Astrocyte (in vitro differentiated cells and primary cell): ENCODE measurements around the gene HSD17B3. TPM values are rescaled to one million over a fixed set of nuclear protein-coding genes. Genes with fewer than 3 reads are reported as not detected.

Experiments
- DNase-seq: peaks from one replicate; pipeline ENCODE4 v3.0.0-alpha.2; 2010; ENCODE audit warnings: low read depth
- FAIRE-seq: peaks from 2 replicates; lab custom pipeline; 2011; peaks lifted over from hg19 to GRCh38; lab: Jason Lieb, UNC
- H2AFZ ChIP-seq: 2 replicates; pipeline ENCODE4 v1.6.0; 2012; ENCODE audit warnings: low read depth, low read length, inconsistent platforms
- H3K27ac ChIP-seq: 2 replicates; pipeline ENCODE4 v1.5.1; 2011; ENCODE audit warnings: low read depth, low read length, inconsistent platforms
- H3K27me3 ChIP-seq: 2 replicates; pipeline ENCODE4 v1.6.0; 2011; ENCODE audit warnings: low read length, inconsistent platforms; ENCODE audit not compliant: insufficient read depth
- H3K36me3 ChIP-seq: 2 replicates; pipeline ENCODE4 v1.5.1; 2011; ENCODE audit warnings: low read length, inconsistent platforms; ENCODE audit not compliant: insufficient read depth
- H3K4me1 ChIP-seq: 2 replicates; pipeline ENCODE4 v1.5.1; 2011; ENCODE audit warnings: low read length, inconsistent platforms; ENCODE audit not compliant: insufficient read depth
- H3K4me2 ChIP-seq: 2 replicates; pipeline ENCODE4 v1.6.0; 2012; ENCODE audit warnings: low read length, inconsistent platforms
- H3K4me3 ChIP-seq: 2 replicates; pipeline ENCODE4 v1.5.1; 2011; ENCODE audit warnings: low read depth, mild to moderate bottlenecking, low read length, inconsistent platforms; ENCODE audit not compliant: insufficient read depth
- H3K79me2 ChIP-seq: 2 replicates; pipeline ENCODE4 v1.6.0; 2012; ENCODE audit warnings: mild to moderate bottlenecking, low read length, inconsistent platforms; ENCODE audit not compliant: insufficient read depth
- H3K9ac ChIP-seq: 2 replicates; pipeline ENCODE4 v1.6.0; 2012; ENCODE audit warnings: mild to moderate bottlenecking, low read length, inconsistent platforms
- H3K9me3 ChIP-seq: 2 replicates; pipeline ENCODE4 v1.5.1; 2012; ENCODE audit warnings: low read depth, mild to moderate bottlenecking, low read length, inconsistent platforms; ENCODE audit not compliant: insufficient read depth
- H4K20me1 ChIP-seq: 2 replicates; pipeline ENCODE4 v1.6.0; 2012; ENCODE audit warnings: low read length, inconsistent platforms; ENCODE audit not compliant: insufficient read depth
- H3K27ac Mint-ChIP-seq: one replicate; pipeline ENCODE4 v1.8.0; 2021; ENCODE audit warnings: mild to moderate bottlenecking, mixed read lengths; ENCODE audit not compliant: unreplicated experiment
- H3K27me3 Mint-ChIP-seq: one replicate; pipeline ENCODE4 v1.8.0; 2021; ENCODE audit warnings: low read depth, mixed read lengths; ENCODE audit not compliant: unreplicated experiment
- H3K36me3 Mint-ChIP-seq: one replicate; pipeline ENCODE4 v1.8.0; 2021; ENCODE audit warnings: low read depth, mixed read lengths; ENCODE audit not compliant: unreplicated experiment
- H3K4me1 Mint-ChIP-seq: one replicate; pipeline ENCODE4 v1.8.0; 2021; ENCODE audit warnings: low read depth, mixed read lengths; ENCODE audit not compliant: unreplicated experiment
- H3K4me3 Mint-ChIP-seq: one replicate; pipeline ENCODE4 v1.8.0; 2021; ENCODE audit warnings: mild to moderate bottlenecking, moderate library complexity, mixed read lengths; ENCODE audit not compliant: unreplicated experiment
- H3K9me3 Mint-ChIP-seq: one replicate; pipeline ENCODE4 v1.8.0; 2021; ENCODE audit warnings: mild to moderate bottlenecking, mixed read lengths; ENCODE audit not compliant: unreplicated experiment
- CTCF ChIP-seq: IDR thresholded peaks from 2 replicates; pipeline ENCODE4 v1.5.1; 2011; ENCODE audit warnings: low read depth, mild to moderate bottlenecking, inconsistent platforms, low read length, moderate library complexity; ENCODE audit not compliant: insufficient read depth
- EZH2 ChIP-seq: IDR thresholded peaks from 2 replicates; pipeline ENCODE4 v1.6.1; 2012; ENCODE audit warnings: mild to moderate bottlenecking, low read length, inconsistent platforms; ENCODE audit not compliant: insufficient read depth
- total RNA-seq: library from RNA; stranded (reverse); gene quantifications from 2 replicates; pipeline ENCODE4 v1.2.1, GENCODE V29; 2021

HSD17B3 gene
- total RNA-seq, 1 donor from 2014 or later = not detected

GRCh38 chr9:96340707-96341106 is 38.7 kb upstream of the HSD17B3 start:
- Histone ChIP-seq H3K4me1 (peaks cover 14% of the 10 kb centered on the region), H4K20me1 (no peaks in the 10 kb centered on the region), H3K9me3 (no peaks in the 10 kb centered on the region), H3K9ac (no peak overlapping the region), H3K36me3 (no peaks in the 10 kb centered on the region), H3K4me3 (no peak overlapping the region), H3K27me3 (no peaks in the 10 kb centered on the region), H3K79me2 (no peaks in the 10 kb centered on the region), H2AFZ (no peak overlapping the region), H3K27ac (no peak overlapping the region), H3K4me2 (no peak overlapping the region)
- FAIRE-seq (no peak), DNase-seq (no peak)
- TF ChIP-seq EZH2 = no peak
- no peak for TF ChIP-seq CTCF
- peaks cover 21% of the 10 kb centered on the region for H3K4me1 Mint-ChIP-seq
- H3K27ac Mint-ChIP-seq = no peak overlapping the region
- H3K36me3 Mint-ChIP-seq = peaks cover 4% of the 10 kb centered on the region
- no peaks in the 10 kb centered on the region for H3K9me3 Mint-ChIP-seq
- no peaks in the 10 kb centered on the region for H3K27me3 Mint-ChIP-seq
- no peak overlapping the region for H3K4me3 Mint-ChIP-seq

GRCh38 chr9:96338299-96338698 is 36.3 kb upstream of the HSD17B3 start:
- TF ChIP-seq EZH2 (no peak), CTCF (no peak)
- Histone ChIP-seq H3K27me3 (no peaks in the 10 kb centered on the region), H3K9me3 (no peaks in the 10 kb centered on the region), H3K4me1 (peaks cover 4% of the 10 kb centered on the region), H2AFZ (no peak overlapping the region), H3K36me3 (no peaks in the 10 kb centered on the region), H3K4me3 (no peak overlapping the region), H3K79me2 (no peaks in the 10 kb centered on the region), H4K20me1 (no peaks in the 10 kb centered on the region), H3K27ac (no peak overlapping the region), H3K4me2 (no peak overlapping the region), H3K9ac (no peak overlapping the region)
- no peak for DNase-seq
- no peak overlapping the region for H3K27ac Mint-ChIP-seq
- peaks cover 9% of the 10 kb centered on the region for H3K36me3 Mint-ChIP-seq
- H3K4me1 Mint-ChIP-seq = peaks cover 16% of the 10 kb centered on the region
- no peak overlapping the region for H3K4me3 Mint-ChIP-seq
- no peaks in the 10 kb centered on the region for H3K27me3 Mint-ChIP-seq
- no peak for FAIRE-seq
- no peaks in the 10 kb centered on the region for H3K9me3 Mint-ChIP-seq

- Mint-ChIP-seq H3K36me3 (peaks cover 10% of the 10 kb centered on the region), H3K27me3 (no peaks in the 10 kb centered on the region), H3K27ac (no peak overlapping the region), H3K9me3 (no peaks in the 10 kb centered on the region), H3K4me1 (peaks cover 12% of the 10 kb centered on the region), H3K4me3 (no peak overlapping the region)
- Histone ChIP-seq H3K4me2 (no peak overlapping the region), H3K27me3 (no peaks in the 10 kb centered on the region), H3K36me3 (no peaks in the 10 kb centered on the region), H3K9me3 (no peaks in the 10 kb centered on the region), H3K9ac (no peak overlapping the region), H4K20me1 (no peaks in the 10 kb centered on the region), H3K79me2 (no peaks in the 10 kb centered on the region), H3K4me1 (peaks cover 11% of the 10 kb centered on the region), H3K4me3 (no peak overlapping the region), H2AFZ (no peak overlapping the region), H3K27ac (no peak overlapping the region)
- no peak for DNase-seq
- no peak for TF ChIP-seq EZH2
- TF ChIP-seq CTCF = no peak
- FAIRE-seq = no peak
These were observed 32.0 kb upstream of the HSD17B3 start for GRCh38 chr9:96333958-96334357.
